ENCODE results near the gene TMEM132C. TPM values are rescaled to one million over a fixed set of nuclear protein-coding genes. Genes with fewer than 3 reads are reported as not detected.

The TMEM132C gene
- total and polyA plus RNA-seq, 2 of the 13 experiments (the other 11 are each of a cell fraction or from before 2014, with no cell fraction given): not detected

GRCh38 chr12:128381946-128382345 lies 115.0 kb downstream of the TMEM132C start:
- DNase-seq (ENCODE audit: low spot score) (no peak), ATAC-seq (no peak), FAIRE-seq (no peak)
- Histone ChIP-seq H3K4me1 (ENCODE audit: insufficient read depth, low read length) (no peaks in the 10 kb centered on the region), H2AFZ (ENCODE audit: low read length) (no peak overlapping the region), H3K9ac (ENCODE audit: insufficient read depth, low read depth, low read length) (no peak overlapping the region), H3K36me3 (replicated peaks in 1 of 2; ENCODE audit: control insufficient read depth in 1 of 2, insufficient read depth in 2 of 2, low read length in 2 of 2) (no peaks in the 10 kb centered on the region), H3K27me3 (ENCODE audit: control insufficient read depth in 1 of 2, insufficient read depth in 2 of 2, low read length in 2 of 2) (peaks cover 0 to 26% of the 10 kb centered on the region in 2 experiments; a peak in 3 of 5 replicates), H3K79me2 (ENCODE audit: insufficient read depth, low read length) (no peaks in the 10 kb centered on the region), H3K4me2 (ENCODE audit: low read depth, low read length) (no peak overlapping the region), H3K4me3 (replicated peaks in 1 of 3; ENCODE audit: insufficient read depth in 1 of 3, low read depth in 2 of 3, low read length in 3 of 3) (no peak overlapping the region), H3K27ac (ENCODE audit: extremely low read length, insufficient read depth, low read length) (no peak overlapping the region), H3K9me3 (ENCODE audit: low read length) (no peaks in the 10 kb centered on the region), H4K20me1 (ENCODE audit: insufficient read depth, low read length) (no peaks in the 10 kb centered on the region)
- intact Hi-C loops (cut with micrococcal nuclease; ENCODE audit: unreplicated experiment) (no loop called here), in situ Hi-C loops (cut with HindIII; ENCODE audit: extremely low pct_ligation_motif_present, low pct_unique_long_range_greater_than_20kb) (no loop called here)
- BruUV-seq (replicated peaks): no TSS peak
- WGBS (ENCODE audit: low lambda C conversion rate): 17% methylated on average over 10 of the region's 10 CpGs
- CTCF ChIA-PET (ENCODE audit: low intra/inter-chr PET ratio, low total read pairs): no interaction called here
- POLR2A ChIA-PET: no interaction called here
- TF ChIP-seq SRF (IDR thresholded peaks at IDR 0.05; ENCODE audit: low read depth, low read length) (no peak), HMG20B (CRISPR knock-in tag; conservative IDR thresholded peaks at IDR 0.05) (no peak), ZNF460 (CRISPR knock-in tag; IDR thresholded peaks at IDR 0.05; ENCODE audit: borderline replicate concordance) (no peak)

DNA sequence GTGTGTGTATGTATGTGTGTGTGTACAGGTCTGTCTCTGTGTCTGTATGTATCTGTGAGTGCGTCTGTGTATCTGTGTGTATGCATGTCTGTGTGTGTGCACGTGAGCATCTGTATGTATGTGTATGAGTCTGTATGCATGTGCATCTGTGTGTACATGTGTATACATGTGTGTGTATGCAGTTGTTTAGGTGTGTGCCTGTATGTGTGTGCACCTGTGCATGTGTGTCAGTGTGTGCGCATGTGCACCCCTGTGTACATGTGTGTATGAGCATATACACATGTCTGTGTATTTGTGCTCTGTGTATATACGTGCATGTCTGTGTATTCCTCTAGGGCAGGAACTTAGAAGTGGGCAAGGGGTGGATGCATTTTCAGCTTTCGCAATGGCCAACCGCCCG lies 116.0 kb downstream of the TMEM132C start:
- ChIA-PET POLR2A (no interaction called here), CTCF (ENCODE audit: low intra/inter-chr PET ratio, low total read pairs) (no interaction called here)
- Histone ChIP-seq H3K27me3 (ENCODE audit: control insufficient read depth in 1 of 2, insufficient read depth in 2 of 2, low read length in 2 of 2) (peaks cover 0 to 26% of the 10 kb centered on the region in 2 experiments; a peak in 3 of 5 replicates), H2AFZ (ENCODE audit: low read length) (no peak overlapping the region), H3K9me3 (ENCODE audit: low read length) (no peaks in the 10 kb centered on the region), H3K4me1 (ENCODE audit: insufficient read depth, low read length) (no peaks in the 10 kb centered on the region), H3K79me2 (ENCODE audit: insufficient read depth, low read length) (no peaks in the 10 kb centered on the region), H3K36me3 (replicated peaks in 1 of 2; ENCODE audit: control insufficient read depth in 1 of 2, insufficient read depth in 2 of 2, low read length in 2 of 2) (no peaks in the 10 kb centered on the region), H4K20me1 (ENCODE audit: insufficient read depth, low read length) (no peaks in the 10 kb centered on the region), H3K4me2 (ENCODE audit: low read depth, low read length) (no peak overlapping the region), H3K27ac (ENCODE audit: extremely low read length, insufficient read depth, low read length) (no peak overlapping the region), H3K9ac (ENCODE audit: insufficient read depth, low read depth, low read length) (no peak overlapping the region), H3K4me3 (replicated peaks in 1 of 3; ENCODE audit: insufficient read depth in 1 of 3, low read depth in 2 of 3, low read length in 3 of 3) (no peak overlapping the region)
- in situ Hi-C loops (cut with HindIII; ENCODE audit: extremely low pct_ligation_motif_present, low pct_unique_long_range_greater_than_20kb) (no loop called here), intact Hi-C loops (cut with micrococcal nuclease; ENCODE audit: unreplicated experiment) (no loop called here)
- DNase-seq (ENCODE audit: low spot score): no peak
- no peak for FAIRE-seq
- TF ChIP-seq MNT (IDR thresholded peaks at IDR 0.05) (peak; percentile 67), ZBTB3 (CRISPR knock-in tag; IDR thresholded peaks at IDR 0.05; ENCODE audit: borderline replicate concordance, low read depth) (no peak)
- WGBS (ENCODE audit: low lambda C conversion rate): 36% methylated on average over 4 of the region's 7 CpGs
- BruUV-seq (replicated peaks): no TSS peak
- no peak for ATAC-seq
